ENCODE results near the gene ZFP69B. TPM values are rescaled to one million over a fixed set of nuclear protein-coding genes. Genes with fewer than 3 reads are reported as not detected.

The ZFP69B gene
- total RNA-seq, 1 donor from 2014 or later = 0.55 TPM

Other genes starting within 250 kb of the ZFP69B start
- not detected for gene TMCO2, start 202.5 kb upstream of the ZFP69B start, total RNA-seq
- gene ZMPSTE24, start 192.2 kb upstream of the ZFP69B start, total RNA-seq = 19.5 TPM
- 0.45 TPM for gene COL9A2, start 133.2 kb upstream of the ZFP69B start, total RNA-seq
- gene SMAP2, start 76.7 kb upstream of the ZFP69B start, total RNA-seq = 36.4 TPM
- gene ZFP69, start 26.8 kb downstream of the ZFP69B start, total RNA-seq = 1.1 TPM
- gene EXO5, start 58.3 kb downstream of the ZFP69B start, total RNA-seq = 3.6 TPM
- gene ZNF684, start 81.2 kb downstream of the ZFP69B start, total RNA-seq = 4.8 TPM
- 1.0 TPM for gene RIMS3, start 215.2 kb downstream of the ZFP69B start, total RNA-seq
- gene NFYC, start 241.2 kb downstream of the ZFP69B start, total RNA-seq = 26.8 TPM